ENCODE results near the gene PRDM12.
"Not testable (repeated sequence)": the region's sequence is repeated elsewhere in the genome, so short reads cannot be mapped to it uniquely, and the experiment has no call there.

PRDM12 gene

GRCh38 chr9:130675396-130675795, 11.0 kb downstream of the PRDM12 start:
- H3K4me3 ChIP-seq (ENCODE audit: low read length) = no peak overlapping the region
- H2AFZ ChIP-seq (ENCODE audit: low read depth, low read length) = no peak overlapping the region
- H3K4me1 ChIP-seq (ENCODE audit: insufficient read depth, low read length) = peaks cover 7% of the 10 kb centered on the region
- H3K27me3 ChIP-seq (ENCODE audit: insufficient read depth, low read length) = peaks cover 18% of the 10 kb centered on the region
- H3K9me3 ChIP-seq (ENCODE audit: low read length) = no peaks in the 10 kb centered on the region
- H3K36me3 ChIP-seq (ENCODE audit: insufficient read depth, low read length) = no peaks in the 10 kb centered on the region

DNA sequence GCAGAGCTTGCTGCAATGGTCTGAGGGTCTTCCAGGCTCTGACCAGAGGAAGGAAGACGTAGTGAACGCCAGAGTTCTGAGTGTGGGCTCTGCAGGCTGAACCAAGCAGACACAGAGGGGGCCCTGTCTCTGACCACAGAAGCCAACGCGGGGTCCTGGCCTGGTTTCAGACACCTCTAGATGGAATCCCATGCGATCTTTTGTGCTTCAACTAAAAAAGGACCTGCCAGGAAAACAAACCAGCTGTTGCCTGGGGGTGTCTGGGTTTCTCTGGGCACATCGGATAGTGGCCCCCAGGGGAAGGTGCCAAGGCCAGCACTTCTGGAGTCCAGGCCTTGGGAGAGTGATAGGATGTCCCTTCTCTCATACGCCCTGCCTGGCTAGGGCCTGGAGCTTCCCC, 12.9 kb downstream of the PRDM12 start:
- peaks cover 13% of the 10 kb centered on the region for H3K4me1 ChIP-seq (ENCODE audit: insufficient read depth, low read length)
- H3K27me3 ChIP-seq (ENCODE audit: insufficient read depth, low read length) = peaks cover 4% of the 10 kb centered on the region
- H3K4me3 ChIP-seq (ENCODE audit: low read length) = no peak overlapping the region
- no peaks in the 10 kb centered on the region for H3K9me3 ChIP-seq (ENCODE audit: low read length)
- no peaks in the 10 kb centered on the region for H3K36me3 ChIP-seq (ENCODE audit: insufficient read depth, low read length)
- no peak overlapping the region for H2AFZ ChIP-seq (ENCODE audit: low read depth, low read length)

- peak overlapping the region; percentile 50 for H3K4me3 ChIP-seq (ENCODE audit: low read length)
- peaks cover 4% of the 10 kb centered on the region for H3K27me3 ChIP-seq (ENCODE audit: insufficient read depth, low read length)
Measured at GRCh38 chr9:130680836-130681768, 16.7 kb downstream of the PRDM12 start.

GRCh38 chr9:130681769-130682420, 17.5 kb downstream of the PRDM12 start:
- peak overlapping the region; percentile 21 for H3K4me3 ChIP-seq (ENCODE audit: low read length)
- peaks cover 6% of the 10 kb centered on the region for H3K9me3 ChIP-seq (ENCODE audit: low read length)
- peaks cover 4% of the 10 kb centered on the region for H3K27me3 ChIP-seq (ENCODE audit: insufficient read depth, low read length)
- H3K4me1 ChIP-seq (ENCODE audit: insufficient read depth, low read length) = peaks cover 8% of the 10 kb centered on the region
- no peaks in the 10 kb centered on the region for H3K36me3 ChIP-seq (ENCODE audit: insufficient read depth, low read length)
- no peak overlapping the region for H2AFZ ChIP-seq (ENCODE audit: low read depth, low read length)

More at GRCh38 chr9:130680836-130681768, 16.7 kb downstream of the PRDM12 start:
- H3K36me3 ChIP-seq (ENCODE audit: insufficient read depth, low read length) = no peaks in the 10 kb centered on the region
- peak overlapping the region; percentile 19 for H2AFZ ChIP-seq (ENCODE audit: low read depth, low read length)
- H3K9me3 ChIP-seq (ENCODE audit: low read length) = peaks cover 6% of the 10 kb centered on the region
- peaks cover 8% of the 10 kb centered on the region for H3K4me1 ChIP-seq (ENCODE audit: insufficient read depth, low read length)

- no peaks in the 10 kb centered on the region for H3K36me3 ChIP-seq (ENCODE audit: insufficient read depth, low read length)
- H3K4me3 ChIP-seq (ENCODE audit: low read length) = no peak overlapping the region
- H3K9me3 ChIP-seq (ENCODE audit: low read length) = peaks cover 6% of the 10 kb centered on the region
- peaks cover 8% of the 10 kb centered on the region for H3K4me1 ChIP-seq (ENCODE audit: insufficient read depth, low read length)
- H2AFZ ChIP-seq (ENCODE audit: low read depth, low read length) = no peak overlapping the region
- H3K27me3 ChIP-seq (ENCODE audit: insufficient read depth, low read length) = no peaks in the 10 kb centered on the region
Measured at GRCh38 chr9:130682421-130683121, 18.2 kb downstream of the PRDM12 start.

DNA sequence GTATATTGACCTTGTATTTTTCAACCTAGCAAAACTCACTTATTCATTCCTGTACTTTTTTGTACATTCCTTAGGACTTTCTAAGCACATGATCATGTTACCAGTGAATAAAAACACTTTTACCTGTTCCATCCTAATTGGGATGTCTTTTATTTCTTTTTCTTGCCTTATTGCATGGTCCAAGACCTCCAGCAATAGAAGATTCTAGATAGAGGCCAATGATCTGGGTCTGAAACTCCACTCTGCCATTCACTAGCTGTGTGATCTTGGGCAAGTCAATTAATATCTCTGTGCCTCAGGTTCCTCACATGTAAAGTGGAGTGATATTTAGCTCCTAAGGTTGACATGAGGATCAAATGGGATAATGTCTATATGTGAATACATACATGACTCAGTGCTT, 20.7 kb downstream of the PRDM12 start:
- Histone ChIP-seq H3K27me3 (ENCODE audit: insufficient read depth, low read length) (no peaks in the 10 kb centered on the region), H3K36me3 (ENCODE audit: insufficient read depth, low read length) (no peaks in the 10 kb centered on the region), H3K4me3 (ENCODE audit: low read length) (no peak overlapping the region), H2AFZ (ENCODE audit: low read depth, low read length) (no peak overlapping the region), H3K4me1 (ENCODE audit: insufficient read depth, low read length) (peaks cover 8% of the 10 kb centered on the region), H3K9me3 (ENCODE audit: low read length) (peaks cover 6% of the 10 kb centered on the region)

DNA sequence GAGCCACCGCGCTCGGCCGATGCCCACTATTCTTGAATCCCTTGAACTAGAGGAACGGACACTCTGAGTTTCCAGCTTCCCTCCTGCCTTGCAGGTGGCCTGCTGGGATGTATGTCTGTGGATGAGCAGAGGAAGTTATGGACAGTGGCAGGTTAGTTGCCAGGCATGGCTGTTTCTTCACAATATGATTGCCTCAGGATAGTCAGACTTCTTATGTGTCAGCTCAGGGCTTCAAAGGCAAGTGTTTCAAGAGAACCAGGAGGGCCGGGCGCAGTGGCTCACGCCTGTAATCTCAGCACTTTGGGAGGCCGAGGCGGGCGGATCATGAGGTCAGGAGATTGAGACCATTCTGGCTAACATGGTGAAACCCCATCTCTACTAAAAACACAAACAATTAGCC, 21.6 kb downstream of the PRDM12 start:
- not testable (repeated sequence) for H3K36me3 ChIP-seq (ENCODE audit: insufficient read depth, low read length); H3K4me3 ChIP-seq (ENCODE audit: low read length); H3K4me1 ChIP-seq (ENCODE audit: insufficient read depth, low read length); H2AFZ ChIP-seq (ENCODE audit: low read depth, low read length); H3K9me3 ChIP-seq (ENCODE audit: low read length); H3K27me3 ChIP-seq (ENCODE audit: insufficient read depth, low read length)

- H3K9me3 ChIP-seq (ENCODE audit: low read length) = peaks cover 6% of the 10 kb centered on the region
- no peaks in the 10 kb centered on the region for H3K36me3 ChIP-seq (ENCODE audit: insufficient read depth, low read length)
- H3K27me3 ChIP-seq (ENCODE audit: insufficient read depth, low read length) = no peaks in the 10 kb centered on the region
- H2AFZ ChIP-seq (ENCODE audit: low read depth, low read length) = no peak overlapping the region
- H3K4me3 ChIP-seq (ENCODE audit: low read length) = no peak overlapping the region
- peaks cover 2% of the 10 kb centered on the region for H3K4me1 ChIP-seq (ENCODE audit: insufficient read depth, low read length)
Measured at GRCh38 chr9:130687615-130688014, 23.2 kb downstream of the PRDM12 start.

DNA sequence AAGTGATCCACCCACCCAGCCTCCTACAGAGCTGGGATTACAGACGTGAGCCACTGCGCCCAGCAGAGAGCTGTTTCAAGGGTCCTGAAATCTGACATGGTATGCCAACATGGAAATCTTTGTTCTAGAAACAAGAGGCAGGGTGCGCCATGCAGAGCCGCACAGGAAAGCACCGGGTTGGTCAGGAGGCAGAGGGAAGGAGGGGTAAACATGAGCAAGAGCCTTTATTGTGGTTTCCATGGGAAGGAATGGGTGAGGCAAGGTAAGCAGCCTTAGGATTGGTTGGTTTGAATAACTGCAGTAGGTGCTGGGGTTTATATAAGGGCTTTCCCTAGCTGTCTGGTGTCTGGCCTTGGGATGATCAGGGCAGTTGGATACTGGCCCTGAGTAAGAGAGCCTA, 23.7 kb downstream of the PRDM12 start:
- H2AFZ ChIP-seq (ENCODE audit: low read depth, low read length) = no peak overlapping the region
- no peaks in the 10 kb centered on the region for H3K36me3 ChIP-seq (ENCODE audit: insufficient read depth, low read length)
- H3K27me3 ChIP-seq (ENCODE audit: insufficient read depth, low read length) = no peaks in the 10 kb centered on the region
- no peak overlapping the region for H3K4me3 ChIP-seq (ENCODE audit: low read length)
- peaks cover 5% of the 10 kb centered on the region for H3K4me1 ChIP-seq (ENCODE audit: insufficient read depth, low read length)
- H3K9me3 ChIP-seq (ENCODE audit: low read length) = peaks cover 6% of the 10 kb centered on the region

GRCh38 chr9:130689572-130689936, 25.2 kb downstream of the PRDM12 start:
- H3K4me3 ChIP-seq (ENCODE audit: low read length) = no peak overlapping the region
- H3K36me3 ChIP-seq (ENCODE audit: insufficient read depth, low read length) = no peaks in the 10 kb centered on the region
- H2AFZ ChIP-seq (ENCODE audit: low read depth, low read length) = no peak overlapping the region
- H3K9me3 ChIP-seq (ENCODE audit: low read length) = peaks cover 6% of the 10 kb centered on the region
- peaks cover 8% of the 10 kb centered on the region for H3K4me1 ChIP-seq (ENCODE audit: insufficient read depth, low read length)
- no peaks in the 10 kb centered on the region for H3K27me3 ChIP-seq (ENCODE audit: insufficient read depth, low read length)

DNA sequence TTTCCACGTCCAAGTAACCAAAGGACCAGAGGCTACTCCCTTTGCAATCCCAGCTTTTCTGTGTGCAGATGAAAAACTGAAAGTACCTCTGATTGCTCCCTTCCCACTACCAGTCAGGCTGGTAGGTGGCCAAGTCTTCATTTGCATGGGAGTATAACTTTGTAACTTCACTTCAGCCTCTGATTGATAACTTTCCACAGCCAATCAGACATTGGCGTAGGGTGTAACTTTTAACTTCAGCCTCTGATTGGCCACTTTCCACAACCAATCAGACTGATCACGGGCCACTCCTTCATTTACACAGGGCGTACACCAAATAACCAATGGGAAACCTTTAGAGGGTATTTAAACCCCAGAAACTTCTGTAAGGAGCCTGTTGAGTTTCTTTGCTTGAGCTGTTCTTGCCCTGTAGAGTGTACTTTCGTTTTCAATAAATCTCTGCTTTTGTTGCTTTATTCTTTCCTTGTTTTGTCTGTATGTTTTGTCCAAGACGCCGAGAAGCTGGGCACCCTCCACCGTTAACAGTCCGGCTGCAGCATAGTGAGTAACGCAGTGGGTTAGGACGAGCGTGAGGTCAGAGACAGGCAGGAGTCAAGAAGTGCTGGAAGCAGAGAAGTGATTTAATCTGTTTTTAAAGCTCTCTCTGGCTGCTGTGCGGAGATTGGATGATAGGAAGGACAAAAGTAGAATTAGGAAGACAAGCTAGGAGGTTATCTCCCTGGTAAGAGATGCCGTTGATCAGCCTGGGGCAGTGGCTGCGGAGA, 25.7 kb downstream of the PRDM12 start:
- peaks cover 3% of the 10 kb centered on the region for H3K36me3 ChIP-seq (ENCODE audit: insufficient read depth, low read length)
- peaks cover 3% of the 10 kb centered on the region for H3K9me3 ChIP-seq (ENCODE audit: low read length)
- no peak overlapping the region for H3K4me3 ChIP-seq (ENCODE audit: low read length)
- H2AFZ ChIP-seq (ENCODE audit: low read depth, low read length) = peak overlapping the region; percentile 42
- no peaks in the 10 kb centered on the region for H3K27me3 ChIP-seq (ENCODE audit: insufficient read depth, low read length)
- H3K4me1 ChIP-seq (ENCODE audit: insufficient read depth, low read length) = peaks cover 14% of the 10 kb centered on the region

- Histone ChIP-seq H3K4me1 (ENCODE audit: insufficient read depth, low read length) (peaks cover 17% of the 10 kb centered on the region), H3K27me3 (ENCODE audit: insufficient read depth, low read length) (no peaks in the 10 kb centered on the region), H3K9me3 (ENCODE audit: low read length) (no peaks in the 10 kb centered on the region), H3K36me3 (ENCODE audit: insufficient read depth, low read length) (peaks cover 22% of the 10 kb centered on the region), H2AFZ (ENCODE audit: low read depth, low read length) (peak overlapping the region; percentile 92), H3K4me3 (ENCODE audit: low read length) (no peak overlapping the region)
Measured at GRCh38 chr9:130692321-130692720, 27.9 kb downstream of the PRDM12 start.

All from neuron (in vitro differentiated cells).